Measurements from ENCODE around the gene KCTD1.

KCTD1 gene

GRCh38 chr18:26432651-26433424, 115.5 kb downstream of the KCTD1 start:
- H3K27ac ChIP-seq (ENCODE audit: insufficient read depth, low read length, poor library complexity, severe bottlenecking): no peak overlapping the region
- H3K27me3 ChIP-seq (replicated peaks; ENCODE audit: control insufficient read depth, insufficient read depth, low read length, poor library complexity, severe bottlenecking): no peaks in the 10 kb centered on the region
- no peaks in the 10 kb centered on the region for H3K36me3 ChIP-seq (ENCODE audit: control insufficient read depth, insufficient read depth, low read length)
- DNase-seq: no peak
- no peaks in the 10 kb centered on the region for H3K4me1 ChIP-seq (ENCODE audit: control insufficient read depth, insufficient read depth, low read length, poor library complexity, severe bottlenecking)
- H3K9me3 ChIP-seq (ENCODE audit: control insufficient read depth, low read length): no peaks in the 10 kb centered on the region
- H3K4me3 ChIP-seq (ENCODE audit: insufficient read depth, low read depth, low read length, poor library complexity, severe bottlenecking): no peak overlapping the region

- H3K27me3 ChIP-seq (replicated peaks; ENCODE audit: control insufficient read depth, insufficient read depth, low read length, poor library complexity, severe bottlenecking): no peaks in the 10 kb centered on the region
- H3K4me3 ChIP-seq (ENCODE audit: insufficient read depth, low read depth, low read length, poor library complexity, severe bottlenecking): no peak overlapping the region
- no peak for DNase-seq
- no peak overlapping the region for H3K27ac ChIP-seq (ENCODE audit: insufficient read depth, low read length, poor library complexity, severe bottlenecking)
- H3K4me1 ChIP-seq (ENCODE audit: control insufficient read depth, insufficient read depth, low read length, poor library complexity, severe bottlenecking): no peaks in the 10 kb centered on the region
- H3K36me3 ChIP-seq (ENCODE audit: control insufficient read depth, insufficient read depth, low read length): no peaks in the 10 kb centered on the region
- no peaks in the 10 kb centered on the region for H3K9me3 ChIP-seq (ENCODE audit: control insufficient read depth, low read length)
Measured at GRCh38 chr18:26429535-26430226, 118.7 kb downstream of the KCTD1 start.

GRCh38 chr18:26425148-26425531, 123.2 kb downstream of the KCTD1 start:
- Histone ChIP-seq H3K27me3 (replicated peaks; ENCODE audit: control insufficient read depth, insufficient read depth, low read length, poor library complexity, severe bottlenecking) (no peaks in the 10 kb centered on the region), H3K4me3 (ENCODE audit: insufficient read depth, low read depth, low read length, poor library complexity, severe bottlenecking) (no peak overlapping the region), H3K27ac (ENCODE audit: insufficient read depth, low read length, poor library complexity, severe bottlenecking) (no peak overlapping the region), H3K36me3 (ENCODE audit: control insufficient read depth, insufficient read depth, low read length) (no peaks in the 10 kb centered on the region), H3K9me3 (ENCODE audit: control insufficient read depth, low read length) (no peaks in the 10 kb centered on the region), H3K4me1 (ENCODE audit: control insufficient read depth, insufficient read depth, low read length, poor library complexity, severe bottlenecking) (no peaks in the 10 kb centered on the region)
- no peak for DNase-seq

- H3K36me3 ChIP-seq (ENCODE audit: control insufficient read depth, insufficient read depth, low read length): no peaks in the 10 kb centered on the region
Measured at GRCh38 chr18:26424428-26425147, 123.8 kb downstream of the KCTD1 start.

GRCh38 chr18:26422472-26423162, 125.7 kb downstream of the KCTD1 start:
- DNase-seq: no peak
- H3K36me3 ChIP-seq (ENCODE audit: control insufficient read depth, insufficient read depth, low read length): no peaks in the 10 kb centered on the region
- no peaks in the 10 kb centered on the region for H3K4me1 ChIP-seq (ENCODE audit: control insufficient read depth, insufficient read depth, low read length, poor library complexity, severe bottlenecking)
- H3K4me3 ChIP-seq (ENCODE audit: insufficient read depth, low read depth, low read length, poor library complexity, severe bottlenecking): no peak overlapping the region
- H3K27me3 ChIP-seq (replicated peaks; ENCODE audit: control insufficient read depth, insufficient read depth, low read length, poor library complexity, severe bottlenecking): no peaks in the 10 kb centered on the region
- no peaks in the 10 kb centered on the region for H3K9me3 ChIP-seq (ENCODE audit: control insufficient read depth, low read length)
- no peak overlapping the region for H3K27ac ChIP-seq (ENCODE audit: insufficient read depth, low read length, poor library complexity, severe bottlenecking)

More at GRCh38 chr18:26424428-26425147, 123.8 kb downstream of the KCTD1 start:
- Histone ChIP-seq H3K27me3 (replicated peaks; ENCODE audit: control insufficient read depth, insufficient read depth, low read length, poor library complexity, severe bottlenecking) (no peaks in the 10 kb centered on the region), H3K9me3 (ENCODE audit: control insufficient read depth, low read length) (no peaks in the 10 kb centered on the region), H3K27ac (ENCODE audit: insufficient read depth, low read length, poor library complexity, severe bottlenecking) (no peak overlapping the region), H3K4me1 (ENCODE audit: control insufficient read depth, insufficient read depth, low read length, poor library complexity, severe bottlenecking) (no peaks in the 10 kb centered on the region), H3K4me3 (ENCODE audit: insufficient read depth, low read depth, low read length, poor library complexity, severe bottlenecking) (no peak overlapping the region)
- DNase-seq: no peak

- DNase-seq: no peak
- Histone ChIP-seq H3K27me3 (replicated peaks; ENCODE audit: control insufficient read depth, insufficient read depth, low read length, poor library complexity, severe bottlenecking) (no peaks in the 10 kb centered on the region), H3K27ac (ENCODE audit: insufficient read depth, low read length, poor library complexity, severe bottlenecking) (no peak overlapping the region), H3K4me1 (ENCODE audit: control insufficient read depth, insufficient read depth, low read length, poor library complexity, severe bottlenecking) (no peaks in the 10 kb centered on the region), H3K36me3 (ENCODE audit: control insufficient read depth, insufficient read depth, low read length) (no peaks in the 10 kb centered on the region), H3K4me3 (ENCODE audit: insufficient read depth, low read depth, low read length, poor library complexity, severe bottlenecking) (no peak overlapping the region), H3K9me3 (ENCODE audit: control insufficient read depth, low read length) (no peaks in the 10 kb centered on the region)
Measured at GRCh38 chr18:26421931-26422330, 126.4 kb downstream of the KCTD1 start.

- no peak for DNase-seq
- Histone ChIP-seq H3K4me1 (ENCODE audit: control insufficient read depth, insufficient read depth, low read length, poor library complexity, severe bottlenecking) (no peaks in the 10 kb centered on the region), H3K27me3 (replicated peaks; ENCODE audit: control insufficient read depth, insufficient read depth, low read length, poor library complexity, severe bottlenecking) (no peaks in the 10 kb centered on the region), H3K27ac (ENCODE audit: insufficient read depth, low read length, poor library complexity, severe bottlenecking) (no peak overlapping the region), H3K4me3 (ENCODE audit: insufficient read depth, low read depth, low read length, poor library complexity, severe bottlenecking) (no peak overlapping the region), H3K9me3 (ENCODE audit: control insufficient read depth, low read length) (no peaks in the 10 kb centered on the region), H3K36me3 (ENCODE audit: control insufficient read depth, insufficient read depth, low read length) (no peaks in the 10 kb centered on the region)
Measured at GRCh38 chr18:26421503-26421902, 126.8 kb downstream of the KCTD1 start.

- no peaks in the 10 kb centered on the region for H3K4me1 ChIP-seq (ENCODE audit: control insufficient read depth, insufficient read depth, low read length, poor library complexity, severe bottlenecking)
- H3K27ac ChIP-seq (ENCODE audit: insufficient read depth, low read length, poor library complexity, severe bottlenecking): no peak overlapping the region
- DNase-seq: no peak
- no peaks in the 10 kb centered on the region for H3K27me3 ChIP-seq (replicated peaks; ENCODE audit: control insufficient read depth, insufficient read depth, low read length, poor library complexity, severe bottlenecking)
- H3K36me3 ChIP-seq (ENCODE audit: control insufficient read depth, insufficient read depth, low read length): no peaks in the 10 kb centered on the region
- H3K9me3 ChIP-seq (ENCODE audit: control insufficient read depth, low read length): no peaks in the 10 kb centered on the region
- H3K4me3 ChIP-seq (ENCODE audit: insufficient read depth, low read depth, low read length, poor library complexity, severe bottlenecking): no peak overlapping the region
Measured at GRCh38 chr18:26419746-26420145, 128.6 kb downstream of the KCTD1 start.

- Histone ChIP-seq H3K36me3 (ENCODE audit: control insufficient read depth, insufficient read depth, low read length) (no peaks in the 10 kb centered on the region), H3K27me3 (replicated peaks; ENCODE audit: control insufficient read depth, insufficient read depth, low read length, poor library complexity, severe bottlenecking) (no peaks in the 10 kb centered on the region), H3K9me3 (ENCODE audit: control insufficient read depth, low read length) (no peaks in the 10 kb centered on the region), H3K4me3 (ENCODE audit: insufficient read depth, low read depth, low read length, poor library complexity, severe bottlenecking) (no peak overlapping the region), H3K4me1 (ENCODE audit: control insufficient read depth, insufficient read depth, low read length, poor library complexity, severe bottlenecking) (no peaks in the 10 kb centered on the region), H3K27ac (ENCODE audit: insufficient read depth, low read length, poor library complexity, severe bottlenecking) (no peak overlapping the region)
- no peak for DNase-seq
Measured at GRCh38 chr18:26418225-26418624, 130.1 kb downstream of the KCTD1 start.
